WERI-Rb-1 (cell line): Measurements from ENCODE around the gene USP2.

Experiments
- DNase-seq: peaks from one replicate; pipeline ENCODE4 v3.0.0-alpha.2; 2020
- H3K27ac ChIP-seq: fragments of 250-450 bp; sonication (Bioruptor Pico); 2 replicates; pipeline ENCODE4 v1.5.1; 2020; ENCODE audit warnings: mild to moderate bottlenecking, moderate library complexity
- H3K27me3 ChIP-seq: fragments of 250-450 bp; sonication (Bioruptor Pico); 2 replicates; pipeline ENCODE4 v1.5.1; 2021; ENCODE audit warnings: mild to moderate bottlenecking, low read depth, moderate library complexity; ENCODE audit not compliant: insufficient read depth, severe bottlenecking
- H3K36me3 ChIP-seq: fragments of 250-450 bp; sonication (Bioruptor Pico); 2 replicates; pipeline ENCODE4 v1.5.1; 2020; ENCODE audit warnings: mild to moderate bottlenecking, moderate library complexity
- H3K4me3 ChIP-seq: 2 replicates; pipeline ENCODE4 v1.5.1; 2011; ENCODE audit warnings: low read depth, mild to moderate bottlenecking, control low read depth, low read length
- H3K9me3 ChIP-seq: fragments of 250-450 bp; sonication (Bioruptor Pico); 2 replicates; pipeline ENCODE4 v1.5.1; 2021; ENCODE audit warnings: mild to moderate bottlenecking, moderate library complexity; ENCODE audit not compliant: severe bottlenecking
- CTCF ChIP-seq: IDR thresholded peaks from 2 replicates; pipeline ENCODE4 v1.5.1; 2011; ENCODE audit warnings: low read depth, mild to moderate bottlenecking, control low read depth, inconsistent platforms, low read length

The USP2 gene

GRCh38 chr11:119370486-119371046, 10.9 kb downstream of the USP2 start:
- Histone ChIP-seq H3K36me3 (no peaks in the 10 kb centered on the region), H3K9me3 (no peaks in the 10 kb centered on the region), H3K4me3 (no peak overlapping the region), H3K27me3 (no peaks in the 10 kb centered on the region), H3K27ac (no peak overlapping the region)
- no peak for DNase-seq
- no peak for TF ChIP-seq CTCF

- Histone ChIP-seq H3K4me3 (0 out of 2 replicates have a peak overlapping the region, but pooled peaks have one; percentile 5), H3K27me3 (no peaks in the 10 kb centered on the region), H3K9me3 (no peaks in the 10 kb centered on the region), H3K27ac (peak overlapping the region; percentile 92), H3K36me3 (no peaks in the 10 kb centered on the region)
- no peak for DNase-seq
- TF ChIP-seq CTCF, result no peak
These were observed 12.2 kb downstream of the USP2 start for GRCh38 chr11:119369132-119369925.

- Histone ChIP-seq H3K27me3 (no peaks in the 10 kb centered on the region), H3K36me3 (no peaks in the 10 kb centered on the region), H3K9me3 (no peaks in the 10 kb centered on the region), H3K27ac (peak overlapping the region; percentile 92), H3K4me3 (peak overlapping the region; percentile 31)
- DNase-seq, result peak; percentile 83
- no peak for TF ChIP-seq CTCF
These were observed 13.1 kb downstream of the USP2 start for GRCh38 chr11:119368121-119369034.

GRCh38 chr11:119367661-119368120, 13.8 kb downstream of the USP2 start:
- no peak for DNase-seq
- TF ChIP-seq CTCF, result no peak
- Histone ChIP-seq H3K36me3 (no peaks in the 10 kb centered on the region), H3K27ac (peak overlapping the region; percentile 92), H3K9me3 (no peaks in the 10 kb centered on the region), H3K27me3 (no peaks in the 10 kb centered on the region), H3K4me3 (peak overlapping the region; percentile 31)

GRCh38 chr11:119366690-119367620, 14.5 kb downstream of the USP2 start:
- no peak overlapping the region for H3K4me3 ChIP-seq
- no peaks in the 10 kb centered on the region for H3K36me3 ChIP-seq
- peak; percentile 65 for DNase-seq
- H3K27ac ChIP-seq, result peak overlapping the region; percentile 92
- H3K9me3 ChIP-seq, result no peaks in the 10 kb centered on the region
- H3K27me3 ChIP-seq, result no peaks in the 10 kb centered on the region
- TF ChIP-seq CTCF, result no peak
